ENCODE data around the gene NBL1.

The NBL1 gene

DNA sequence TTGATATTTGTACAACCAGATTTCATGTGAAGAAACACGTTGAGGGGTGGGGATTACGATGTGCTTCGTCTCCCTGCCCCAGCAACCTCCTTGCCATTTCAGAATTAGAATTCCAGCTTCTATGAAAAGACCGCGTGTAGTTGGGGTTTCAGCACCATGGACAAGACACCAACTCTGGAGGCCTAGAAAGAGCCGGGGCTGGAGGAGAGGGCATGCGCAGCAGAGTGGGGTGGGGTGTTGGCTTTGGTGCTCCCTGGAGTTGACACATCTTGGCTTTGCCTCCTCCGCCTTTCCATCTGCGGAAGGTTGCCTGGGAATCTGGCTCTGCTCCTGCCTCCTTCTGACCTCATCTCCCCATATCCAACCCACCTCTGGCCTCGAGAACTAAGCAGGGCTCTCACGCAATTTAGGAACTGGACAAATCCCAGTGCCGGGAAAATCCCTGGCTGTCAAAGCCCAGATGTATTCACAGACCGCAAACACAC is 32.4 kb downstream of the NBL1 start:
- DNase-seq, result no peak

DNA sequence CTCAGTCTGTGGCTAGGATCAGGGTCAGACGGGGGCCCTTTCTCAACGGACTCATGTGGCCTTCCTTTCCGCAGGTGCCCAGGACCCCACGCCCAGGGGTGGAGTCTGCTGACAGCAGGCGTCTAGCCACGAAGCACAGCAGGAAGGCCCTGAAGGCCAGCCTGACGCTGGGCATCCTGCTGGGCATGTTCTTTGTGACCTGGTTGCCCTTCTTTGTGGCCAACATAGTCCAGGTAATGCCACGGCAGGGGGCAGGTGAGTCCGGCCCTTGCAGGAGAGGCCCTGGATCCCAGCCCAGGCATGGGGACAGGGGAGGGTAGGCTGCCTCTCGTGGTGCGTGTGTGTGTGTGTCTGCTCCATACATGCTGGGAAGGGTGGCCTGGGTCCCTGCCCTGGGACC is 34.4 kb downstream of the NBL1 start:
- DNase-seq, result no peak

DNA sequence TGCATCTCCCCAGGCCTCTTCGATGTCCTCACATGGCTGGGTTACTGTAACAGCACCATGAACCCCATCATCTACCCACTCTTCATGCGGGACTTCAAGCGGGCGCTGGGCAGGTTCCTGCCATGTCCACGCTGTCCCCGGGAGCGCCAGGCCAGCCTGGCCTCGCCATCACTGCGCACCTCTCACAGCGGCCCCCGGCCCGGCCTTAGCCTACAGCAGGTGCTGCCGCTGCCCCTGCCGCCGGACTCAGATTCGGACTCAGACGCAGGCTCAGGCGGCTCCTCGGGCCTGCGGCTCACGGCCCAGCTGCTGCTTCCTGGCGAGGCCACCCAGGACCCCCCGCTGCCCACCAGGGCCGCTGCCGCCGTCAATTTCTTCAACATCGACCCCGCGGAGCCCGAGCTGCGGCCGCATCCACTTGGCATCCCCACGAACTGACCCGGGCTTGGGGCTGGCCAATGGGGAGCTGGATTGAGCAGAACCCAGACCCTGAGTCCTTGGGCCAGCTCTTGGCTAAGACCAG is 34.9 kb downstream of the NBL1 start:
- DNase-seq, result no peak

DNA sequence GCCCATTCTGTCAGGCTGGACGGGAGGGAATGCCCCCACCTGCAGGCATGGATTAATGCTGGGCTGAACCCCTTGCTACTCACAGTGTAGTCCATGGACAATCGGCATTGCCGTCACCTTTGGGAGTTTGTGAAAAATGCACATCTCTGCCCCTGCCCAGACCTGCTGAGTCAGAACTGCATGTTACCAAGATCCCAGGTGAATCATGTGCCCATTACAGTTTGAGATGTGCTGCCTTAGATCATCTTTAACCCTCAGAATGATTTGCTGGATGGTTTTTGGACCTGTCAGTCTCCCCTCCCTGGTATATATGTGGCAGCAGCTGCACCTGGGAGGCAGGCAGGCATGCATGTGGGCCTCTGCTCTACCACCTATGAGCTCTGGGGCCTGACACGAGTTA is 35.6 kb downstream of the NBL1 start:
- DNase-seq, result no peak

DNA sequence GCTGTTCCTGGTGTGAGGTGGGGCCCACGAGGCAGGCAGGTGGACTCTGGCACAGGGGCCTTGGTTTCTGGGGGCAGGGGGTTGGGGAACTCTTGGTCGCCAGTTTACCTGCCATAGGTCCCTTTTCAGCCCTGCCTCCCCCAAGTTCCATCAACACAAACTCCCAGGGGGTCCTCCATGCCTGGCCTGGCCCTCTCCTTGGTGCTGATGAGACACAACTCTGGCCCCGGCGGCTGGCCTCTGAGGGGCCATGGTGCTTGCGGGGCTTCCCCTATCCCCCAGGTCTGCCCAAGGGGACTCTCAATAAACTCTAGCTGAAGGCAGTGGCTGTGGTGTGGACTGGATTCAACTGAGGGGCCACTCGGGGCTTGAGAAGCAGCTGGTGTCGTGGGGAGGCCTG is 36.5 kb downstream of the NBL1 start:
- no peak for DNase-seq

DNA sequence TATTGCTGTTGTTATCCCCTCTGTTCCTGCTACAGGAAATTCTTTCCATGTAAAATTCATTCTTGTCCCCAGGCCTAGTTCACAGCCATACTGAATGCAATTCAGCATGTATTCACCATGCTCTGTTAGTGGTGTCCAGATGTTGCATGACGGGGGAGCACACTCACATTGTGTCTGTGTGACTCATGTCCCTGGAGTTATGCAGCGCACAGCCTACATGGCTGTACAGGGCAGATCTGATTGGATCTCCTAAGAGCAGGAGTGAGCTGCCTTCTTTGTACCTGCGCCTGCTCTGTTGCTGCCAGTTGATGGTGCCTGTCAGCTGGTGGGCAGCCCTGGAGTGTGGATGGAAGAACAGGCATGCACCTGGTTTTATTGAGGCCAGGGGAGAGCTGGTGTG is 38.1 kb downstream of the NBL1 start:
- DNase-seq, result no peak

DNA sequence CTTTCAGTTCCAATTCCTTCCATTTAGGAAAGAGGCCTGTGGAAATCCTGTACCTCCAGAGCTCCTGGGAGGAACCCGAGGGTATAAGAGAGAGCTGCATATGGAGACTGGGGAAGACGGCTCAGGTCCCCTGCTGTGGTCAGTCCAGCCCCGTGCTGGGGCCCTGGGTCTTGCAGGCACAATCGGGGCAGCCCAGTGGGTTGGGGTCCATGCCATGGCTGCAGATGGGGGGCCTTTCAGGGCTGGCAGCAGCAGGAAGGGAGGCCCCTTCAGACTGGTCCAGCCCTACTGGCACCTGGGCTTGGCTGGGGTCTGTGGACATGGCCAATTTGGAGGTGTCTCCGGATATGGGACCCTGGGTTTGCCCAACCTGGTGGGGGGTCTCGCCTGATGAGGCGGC is 38.8 kb downstream of the NBL1 start:
- no peak for DNase-seq

DNA sequence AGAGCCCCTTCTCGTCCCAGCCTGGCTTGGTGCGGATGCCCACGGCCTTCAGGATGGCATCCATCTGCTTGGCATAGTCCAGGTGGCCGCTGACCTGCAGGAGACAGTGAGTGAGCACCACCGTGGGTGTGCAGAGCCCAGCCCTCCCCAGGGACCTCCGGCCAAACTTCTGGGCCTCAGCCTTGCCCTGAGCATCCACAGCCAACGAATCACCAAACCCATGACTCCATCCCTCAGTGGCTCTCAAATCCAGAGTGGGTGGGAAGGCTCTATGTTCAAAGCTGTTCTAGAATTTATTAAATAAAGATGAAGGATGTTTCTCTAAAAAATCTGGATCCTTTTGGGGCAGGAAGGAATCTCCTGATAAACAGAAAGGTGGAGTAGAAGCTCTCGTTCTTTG is 39.2 kb downstream of the NBL1 start:
- no peak for DNase-seq

DNA sequence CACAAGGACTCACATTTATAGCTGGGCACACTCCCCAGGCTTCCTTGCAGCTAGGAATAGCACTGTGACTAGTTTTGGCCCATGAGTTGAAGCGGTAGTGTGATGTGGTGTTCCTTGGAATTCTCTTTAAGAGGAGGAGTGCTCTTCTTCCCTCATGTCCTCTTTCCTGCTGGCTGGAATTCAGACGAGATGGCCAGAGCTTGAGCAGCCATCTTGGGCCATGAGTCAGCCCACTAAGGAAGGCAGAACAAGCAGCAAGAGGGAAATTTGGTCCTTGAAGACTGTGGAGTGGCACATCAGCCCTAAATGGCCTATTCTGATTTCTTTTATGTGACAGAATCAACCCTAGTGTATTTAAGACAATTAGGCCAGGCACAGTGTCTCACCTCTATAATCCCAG is 40.6 kb downstream of the NBL1 start:
- no peak for DNase-seq

DNA sequence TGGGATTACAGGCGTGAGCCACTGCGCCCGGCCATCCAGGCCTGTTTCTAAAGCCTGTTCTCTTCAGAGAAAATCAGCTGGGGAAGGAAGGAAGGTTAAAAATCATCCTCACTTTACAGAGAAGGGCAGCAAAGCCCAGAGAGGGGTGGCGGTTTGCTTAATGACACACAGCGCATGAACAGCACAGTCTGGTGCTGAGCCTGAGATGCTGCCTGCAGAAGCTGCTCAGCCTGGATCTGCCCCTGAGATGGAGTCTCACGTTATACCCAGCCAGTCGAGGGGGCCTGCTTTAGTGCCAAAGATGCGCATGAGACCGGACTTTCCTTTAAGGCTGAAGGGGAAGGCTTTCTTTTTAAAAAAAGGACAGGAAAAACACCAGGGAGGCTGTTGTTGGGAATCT is 41.9 kb downstream of the NBL1 start:
- DNase-seq, result no peak

DNA sequence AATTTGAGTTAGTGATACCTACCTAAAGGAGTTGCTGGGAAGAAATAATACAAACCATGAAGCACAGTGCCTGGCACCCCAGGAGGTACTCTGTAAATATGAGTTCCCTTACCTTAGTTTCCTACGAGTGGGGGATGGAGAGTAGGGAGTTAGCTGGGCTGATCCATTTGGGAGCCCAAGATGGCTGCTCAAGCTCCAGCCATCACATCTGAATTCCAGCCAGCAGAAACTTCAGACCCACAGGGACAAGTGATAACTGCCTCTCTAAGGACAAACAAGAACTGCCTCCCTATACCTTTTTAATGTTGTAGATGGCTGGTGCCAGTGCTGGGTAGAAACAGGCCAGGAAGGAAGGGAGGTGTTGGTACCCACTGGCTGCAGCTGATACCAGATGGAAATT is 43.3 kb downstream of the NBL1 start:
- no peak for DNase-seq

DNA sequence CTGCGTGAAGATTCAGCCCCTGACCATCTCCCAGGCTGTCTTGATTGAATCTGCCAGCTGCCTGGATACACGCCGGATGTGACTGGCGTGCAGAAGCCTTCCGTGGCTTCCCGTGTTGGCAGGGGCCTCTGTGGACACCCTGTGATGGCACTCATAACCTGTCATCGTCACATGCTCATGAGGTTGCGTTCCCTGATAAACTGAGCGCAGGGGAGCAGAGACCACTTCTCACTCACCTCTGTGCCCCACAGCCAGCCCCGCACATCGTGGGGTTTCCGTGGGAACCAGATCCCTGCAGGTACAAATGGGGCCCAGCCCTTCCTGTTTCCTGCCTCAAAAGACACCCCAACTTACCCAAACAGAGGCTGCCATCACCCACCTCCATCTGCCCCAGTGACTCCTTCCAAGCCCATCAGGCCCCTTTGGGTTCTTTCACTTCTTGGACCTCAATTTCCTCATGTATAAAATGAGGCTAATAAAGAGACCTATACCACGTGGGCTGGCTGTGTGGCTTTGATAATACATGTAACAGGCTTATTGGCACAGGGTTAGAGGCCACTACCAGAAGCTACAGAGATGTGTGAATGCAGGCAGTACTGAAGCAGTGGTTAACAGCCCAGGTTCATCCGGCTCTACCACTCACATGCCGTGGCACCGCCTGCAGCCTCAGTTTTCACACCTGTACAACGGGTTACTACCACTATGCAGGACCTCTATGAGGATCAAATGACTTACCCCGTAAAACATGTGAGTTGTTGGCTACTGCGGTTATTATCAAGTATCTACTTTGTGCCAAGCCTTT is 44.1 kb downstream of the NBL1 start:
- DNase-seq, result no peak

DNA sequence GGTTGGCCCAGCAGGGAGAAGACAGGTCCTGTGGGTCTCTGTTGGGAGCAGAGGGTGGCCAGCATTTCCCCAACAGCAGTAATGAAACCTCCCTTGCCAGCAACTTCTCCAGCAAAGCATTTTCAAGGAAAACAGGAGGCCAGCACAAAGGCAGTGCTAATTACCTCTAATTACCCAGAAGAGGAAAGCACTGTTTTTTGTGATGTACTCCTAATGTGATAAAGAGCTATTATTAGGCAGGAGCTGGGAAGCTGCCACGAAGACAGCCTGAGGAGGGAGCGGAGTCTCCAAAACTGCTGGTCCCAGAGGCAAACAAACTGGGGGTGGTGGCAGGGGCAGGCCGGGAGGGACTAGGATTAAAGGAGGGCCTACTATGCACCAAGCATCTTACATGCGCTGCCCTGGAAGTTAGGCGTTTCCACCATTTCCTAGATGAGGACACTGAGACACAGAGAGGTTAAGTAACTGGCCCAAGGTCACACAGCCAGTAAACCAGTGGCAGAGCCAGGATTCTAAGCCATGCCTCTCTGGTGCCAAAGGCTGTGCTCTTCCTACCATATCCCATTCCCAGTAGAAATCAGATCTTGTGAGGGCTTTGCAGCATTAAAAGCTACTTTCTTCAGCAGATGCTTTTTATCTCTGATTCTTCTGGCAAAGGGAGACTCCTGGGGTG is 45.1 kb downstream of the NBL1 start:
- DNase-seq, result no peak

DNA sequence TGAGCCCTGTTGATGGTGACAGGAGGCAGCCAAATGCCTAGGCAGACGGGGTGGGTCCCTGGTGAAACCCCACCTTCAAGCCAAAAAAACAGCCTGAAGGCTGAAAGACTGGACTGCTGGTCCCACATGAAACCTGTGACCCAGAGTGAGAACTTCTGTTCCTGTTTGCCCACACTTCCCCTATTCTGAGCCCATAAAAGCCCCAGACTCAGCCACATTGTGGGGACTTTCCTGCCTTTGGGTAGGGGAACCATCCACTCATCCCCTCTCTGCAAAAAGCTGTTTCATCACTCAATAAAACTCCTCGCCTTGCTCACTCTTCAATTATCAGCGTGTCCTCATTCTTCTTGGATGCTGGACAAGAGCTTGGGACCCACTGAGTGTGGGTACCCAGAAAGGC is 45.7 kb downstream of the NBL1 start:
- DNase-seq, result no peak

DNA sequence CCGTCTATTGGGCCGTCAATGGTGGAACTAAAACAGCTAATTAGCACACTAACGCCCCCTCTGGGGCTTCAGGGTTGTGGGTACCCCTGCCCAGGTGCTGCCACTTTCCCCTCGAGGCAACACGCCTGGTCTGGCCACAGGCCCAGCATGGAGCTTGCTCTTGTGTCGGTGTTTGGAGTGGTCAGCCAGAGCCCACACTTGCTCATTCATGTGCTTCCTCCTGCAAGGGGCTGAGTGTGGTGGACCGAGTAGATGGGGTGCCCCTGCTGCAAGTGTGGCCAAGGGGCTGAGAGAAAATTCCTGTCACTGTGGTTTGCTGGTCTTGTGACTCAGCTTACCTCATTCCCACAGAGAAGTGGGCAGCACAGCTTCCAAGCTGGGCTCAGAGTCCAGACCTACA is 46.2 kb downstream of the NBL1 start:
- no peak for DNase-seq

DNA sequence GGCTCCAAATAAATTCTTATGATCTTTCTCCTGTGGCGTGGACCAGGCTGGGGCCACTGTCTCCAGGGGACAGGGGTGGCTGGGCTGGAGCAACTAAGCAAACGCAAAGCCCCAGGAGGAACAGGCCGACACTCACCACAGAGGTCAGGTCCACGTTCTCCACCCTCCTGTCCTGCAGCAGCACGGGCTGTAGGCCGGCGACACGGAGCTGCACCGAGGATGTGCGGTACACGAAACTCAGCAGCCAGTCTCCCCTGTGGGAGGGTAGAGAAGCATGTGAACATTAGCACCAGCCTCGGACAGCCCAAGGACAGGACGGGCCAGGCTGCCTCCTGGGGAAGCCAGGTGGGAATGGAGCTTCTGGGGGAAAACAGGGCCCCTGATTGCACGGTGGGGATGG is 50.2 kb downstream of the NBL1 start:
- no peak for DNase-seq

DNA sequence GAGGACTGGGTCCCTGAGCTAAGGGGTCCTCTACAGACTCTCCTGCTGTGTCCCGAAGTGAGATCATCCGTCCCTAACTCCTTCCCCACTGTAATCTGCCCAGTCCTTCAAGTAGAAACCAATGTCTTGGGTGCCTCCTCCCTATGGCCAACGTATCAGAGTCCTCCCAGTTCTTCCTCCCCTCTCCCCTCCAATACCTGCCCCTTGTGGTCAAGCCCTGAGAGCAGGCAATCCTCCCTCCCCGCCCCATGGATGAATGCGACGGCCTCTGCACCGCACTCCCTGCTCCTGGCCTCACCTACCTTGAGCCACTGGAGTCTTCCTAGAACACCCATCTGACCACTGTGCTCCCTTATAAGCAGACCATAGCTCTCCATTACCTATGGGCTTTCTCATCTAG is 51.7 kb downstream of the NBL1 start:
- no peak for DNase-seq

DNA sequence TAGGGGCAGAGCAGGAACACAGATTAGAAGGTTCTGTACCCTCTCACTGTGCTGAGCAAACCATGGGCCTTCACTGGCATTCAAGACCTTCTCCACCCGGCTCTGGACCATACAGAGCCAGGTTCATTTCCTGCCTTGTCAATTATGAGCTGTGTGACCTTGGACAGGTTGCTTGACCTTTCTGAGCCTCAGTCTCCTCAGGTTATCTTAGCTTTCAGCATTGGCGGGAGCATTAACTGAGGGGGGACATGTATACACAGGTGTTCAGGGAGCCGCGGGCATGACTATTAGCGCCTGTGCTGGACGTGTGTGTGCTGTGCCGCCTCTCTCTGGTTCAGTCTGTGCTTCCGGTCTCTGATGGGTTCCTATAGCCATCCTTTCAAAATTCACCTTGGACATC is 52.7 kb downstream of the NBL1 start:
- no peak for DNase-seq

DNA sequence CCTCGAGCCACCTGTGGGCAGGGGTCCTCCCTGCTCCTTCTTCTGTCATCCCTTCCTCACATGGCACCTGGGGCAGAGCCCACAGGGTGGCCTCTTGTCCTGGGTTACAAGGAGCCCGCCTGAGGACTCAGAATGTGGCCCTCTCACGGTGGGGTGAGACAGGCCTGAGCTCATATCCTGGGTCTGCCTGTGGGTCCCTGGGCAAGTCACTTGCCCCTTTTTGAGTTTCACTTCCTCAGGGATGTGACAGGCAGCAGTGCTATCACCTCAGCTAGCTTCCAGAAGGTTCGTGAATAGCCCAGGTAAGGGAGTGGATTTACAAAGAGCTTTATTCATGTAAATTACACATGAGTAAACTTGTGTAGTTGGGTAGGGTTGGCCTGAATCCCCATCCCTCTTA is 54.1 kb downstream of the NBL1 start:
- DNase-seq, result no peak

DNA sequence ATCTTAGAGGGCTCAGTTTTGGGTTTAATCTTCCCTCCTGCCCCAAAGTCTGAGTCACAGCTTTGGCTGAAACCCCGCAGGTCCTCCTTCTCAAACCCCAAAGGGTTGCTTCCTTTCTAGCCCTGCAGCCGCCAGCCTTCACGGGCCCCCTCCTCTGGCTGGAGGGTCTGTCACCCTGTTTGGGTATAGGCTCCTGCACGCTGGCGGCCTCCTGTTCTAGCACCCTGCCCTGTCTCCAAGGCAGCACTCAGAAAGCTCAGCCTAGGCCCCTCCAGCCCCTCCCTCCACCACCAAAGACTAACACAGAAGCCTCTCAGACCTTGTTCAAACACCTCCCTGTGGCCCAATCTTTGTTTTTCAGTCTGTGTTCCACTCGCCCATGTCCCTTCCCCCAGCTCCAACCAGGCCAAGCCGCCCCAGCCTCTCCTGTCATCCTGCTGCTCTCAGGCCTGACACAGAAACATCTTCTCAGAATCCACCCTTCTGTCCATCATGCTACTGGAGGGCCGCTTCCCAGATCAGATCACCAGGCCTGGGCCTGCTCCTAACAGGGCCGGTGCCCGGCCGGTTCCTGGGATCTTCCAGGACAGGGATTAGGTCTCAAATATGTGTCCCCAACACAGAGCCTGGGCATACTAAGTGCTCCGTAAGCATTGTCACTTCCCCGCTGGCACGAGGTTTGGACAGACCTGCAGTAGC is 56.1 kb downstream of the NBL1 start:
- DNase-seq, result no peak

DNA sequence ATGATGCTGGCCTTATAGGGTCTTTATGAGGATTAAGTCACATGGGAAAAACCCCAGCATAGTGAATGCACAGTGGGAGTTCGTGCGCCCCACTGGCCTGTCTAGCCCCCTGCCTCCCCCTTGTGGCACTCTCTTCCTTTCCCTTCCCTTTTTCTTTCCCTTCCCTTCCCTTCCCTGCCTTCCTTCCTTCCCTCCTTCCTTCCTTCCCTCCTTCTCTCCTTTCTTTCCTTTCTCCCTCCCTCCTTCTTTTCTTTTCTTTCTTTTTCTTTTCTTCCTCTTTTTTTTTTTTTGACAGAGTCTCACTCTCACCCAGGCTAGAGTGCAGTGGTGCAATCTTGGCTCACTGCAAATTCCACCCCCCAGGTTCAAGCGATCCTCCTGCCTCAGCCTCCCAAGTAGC is 59.2 kb downstream of the NBL1 start:
- DNase-seq, result no peak

DNA sequence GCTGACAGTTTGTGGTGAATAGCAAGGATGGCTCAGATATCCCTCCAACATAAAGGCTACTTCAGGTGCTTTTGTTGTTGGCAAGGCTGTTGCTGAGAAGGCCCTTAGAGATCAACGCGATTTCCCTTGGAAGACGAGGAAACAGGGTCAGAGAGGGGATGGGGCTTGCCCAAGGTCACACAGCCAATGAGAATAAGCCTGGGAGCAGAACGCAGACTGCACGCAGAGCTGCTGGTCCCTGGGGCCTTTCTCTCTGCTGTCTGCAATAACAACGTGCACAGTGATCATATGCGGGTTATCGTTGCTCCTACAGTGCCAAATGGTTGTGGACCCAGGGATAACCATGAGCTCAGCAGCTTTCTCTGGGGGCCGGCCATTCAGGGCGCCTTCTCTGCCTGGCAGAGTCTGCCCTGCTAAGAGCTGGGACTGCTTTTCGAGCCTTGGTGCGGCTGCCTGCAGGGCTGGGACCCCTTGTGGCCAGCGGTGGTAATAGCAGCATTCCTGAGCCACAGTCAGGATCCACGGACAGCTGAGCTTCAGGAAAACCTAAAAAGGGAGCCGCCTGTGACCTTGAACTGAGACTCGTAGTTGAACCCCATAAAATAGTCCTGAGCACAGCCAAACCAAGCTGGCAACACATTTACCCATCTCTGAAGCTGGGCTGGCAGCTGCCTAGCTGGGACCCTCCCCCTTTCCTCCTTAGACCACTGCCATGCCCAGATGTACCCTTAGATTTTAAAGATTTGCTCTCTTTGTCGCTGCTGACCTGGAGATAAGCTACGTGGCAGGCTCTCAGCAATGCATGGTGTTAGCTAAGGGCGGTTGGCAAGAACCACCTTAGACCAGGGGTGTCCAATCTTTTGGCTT is 60.4 kb downstream of the NBL1 start:
- peak in 1 of 2 experiments; percentile 20 for DNase-seq

DNA sequence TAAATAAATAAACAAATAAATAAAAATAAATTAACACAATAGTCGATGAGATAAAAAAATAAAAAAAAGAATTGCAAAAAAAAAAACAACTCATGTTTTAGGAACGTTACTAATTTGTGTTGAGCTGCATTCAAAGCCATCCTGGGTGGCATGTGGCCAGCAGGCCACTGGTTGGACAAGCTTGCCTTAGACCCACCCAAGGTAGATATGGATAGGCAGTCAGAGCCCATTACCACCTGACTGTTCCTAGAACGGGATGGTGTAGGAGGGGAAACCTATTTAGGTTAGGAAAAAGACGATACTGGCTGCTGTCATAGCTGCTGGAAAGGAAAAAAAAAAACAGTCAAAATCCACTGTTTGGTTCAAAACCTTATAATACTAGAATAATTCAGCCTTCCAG is 61.4 kb downstream of the NBL1 start:
- no peak for DNase-seq

Data from SW 1271 (cell line).